Measurements from ENCODE around the gene IMMT. TPM values are rescaled to one million over a fixed set of nuclear protein-coding genes. Genes with fewer than 3 reads are reported as not detected.

Gene IMMT
- polyA plus RNA-seq, 10 donors: 58.6 to 84.7 (median 72.5) TPM

GRCh38 chr2:86143307-86143706 is 52.0 kb downstream of the IMMT start:
- DNase-seq: peak in 1 of 3 donors; percentile 20

GRCh38 chr2:86142436-86143257 is 52.6 kb downstream of the IMMT start:
- DNase-seq: no peak

- no peak for DNase-seq
Measured at GRCh38 chr2:86140969-86141392, 54.3 kb downstream of the IMMT start.

- no peak for DNase-seq
Measured at GRCh38 chr2:86139981-86140380, 55.3 kb downstream of the IMMT start.

- DNase-seq: no peak
Measured at GRCh38 chr2:86138736-86139625, 56.3 kb downstream of the IMMT start.

GRCh38 chr2:86136141-86136540 is 59.1 kb downstream of the IMMT start:
- DNase-seq: no peak

- DNase-seq: no peak
Measured at GRCh38 chr2:86135653-86136052, 59.6 kb downstream of the IMMT start.

GRCh38 chr2:86134709-86135108 is 60.6 kb downstream of the IMMT start:
- no peak for DNase-seq

GRCh38 chr2:86124683-86125082 is 70.6 kb downstream of the IMMT start:
- DNase-seq: no peak

- DNase-seq: no peak
Measured at GRCh38 chr2:86123328-86123925, 71.8 kb downstream of the IMMT start.

GRCh38 chr2:86118130-86118529 is 77.1 kb downstream of the IMMT start:
- DNase-seq: no peak

- DNase-seq: no peak
Measured at GRCh38 chr2:86107031-86107430, 88.2 kb downstream of the IMMT start.

- peak; percentile 95 to 98 (median 96) for DNase-seq
Measured at GRCh38 chr2:86105969-86106945, 89.0 kb downstream of the IMMT start, which contains the start of gene PTCD3. TSS of gene PTCD3 (plus strand) at chr2:86106235. CDS start at chr2:86106248, 13 bp downstream.

- peak; percentile 91 to 98 (median 95) for DNase-seq
Measured at GRCh38 chr2:86105252-86105968, 89.9 kb downstream of the IMMT start, which contains the start of gene POLR1A. TSS of gene POLR1A (minus strand) at chr2:86105886. CDS start at chr2:86105776, 110 bp downstream.

- no peak for DNase-seq
Measured at GRCh38 chr2:86102157-86102556, 93.1 kb downstream of the IMMT start.

GRCh38 chr2:86097913-86098312 is 97.3 kb downstream of the IMMT start:
- DNase-seq: no peak

- DNase-seq: no peak
Measured at GRCh38 chr2:86097114-86097896, 98.0 kb downstream of the IMMT start.

- DNase-seq: no peak
Measured at GRCh38 chr2:86094229-86094628, 101.0 kb downstream of the IMMT start.
